T-helper 2 cell treated with Interferon-gamma antibody and Interleukin-4, amounts not matched to agents 100 ng/mL and 5 ng/mL, for 36 hours (primary cell): ENCODE data around the gene NPAS3. TPM values are rescaled to one million over a fixed set of nuclear protein-coding genes. Genes with fewer than 3 reads are reported as not detected.

Experiments
- intact Hi-C: fragments of 100-400 bp; cut with micrococcal nuclease; formaldehyde crosslinking; loops from one replicate; pipeline ENCODE4 v1.15.1; 2023
- total RNA-seq: library from RNA; stranded (reverse); gene quantifications from 2 replicates; pipeline ENCODE4 v1.2.3, GENCODE V29; 2022

The NPAS3 gene
- total RNA-seq, 1 donor from 2014 or later = not detected

GRCh38 chr14:33430414-33431035 lies 491.8 kb downstream of the NPAS3 start:
- intact Hi-C loops = loop anchor here (5.0 kb wide), 1 partner anchor 718 kb away; no protein-coding TSS in a partner anchor

GRCh38 chr14:33432407-33433023 lies 493.8 kb downstream of the NPAS3 start:
- intact Hi-C loops = loop anchor here (2.0 to 5.0 kb wide), 2 partner anchors 720 to 856 kb away; no protein-coding TSS in a partner anchor

- intact Hi-C loops = loop anchor here (2.0 to 5.0 kb wide), 2 partner anchors 721 to 857 kb away; no protein-coding TSS in a partner anchor
Observed at GRCh38 chr14:33433396-33433795, 494.7 kb downstream of the NPAS3 start.

GRCh38 chr14:33435911-33436689 lies 497.4 kb downstream of the NPAS3 start:
- intact Hi-C loops = no loop called here

- intact Hi-C loops = no loop called here
Observed at GRCh38 chr14:33441633-33442032, 503.0 kb downstream of the NPAS3 start.

GRCh38 chr14:33444136-33444535 lies 505.5 kb downstream of the NPAS3 start:
- intact Hi-C loops = no loop called here

- intact Hi-C loops = no loop called here
Observed at GRCh38 chr14:33449268-33449667, 510.6 kb downstream of the NPAS3 start.

- intact Hi-C loops = no loop called here
Observed at GRCh38 chr14:33449703-33450395, 511.2 kb downstream of the NPAS3 start.

- intact Hi-C loops = no loop called here
Observed at GRCh38 chr14:33450416-33450815, 511.7 kb downstream of the NPAS3 start.

GRCh38 chr14:33451211-33451610 lies 512.5 kb downstream of the NPAS3 start:
- intact Hi-C loops = no loop called here

GRCh38 chr14:33452995-33453394 lies 514.3 kb downstream of the NPAS3 start:
- intact Hi-C loops = no loop called here

- intact Hi-C loops = no loop called here
Observed at GRCh38 chr14:33454022-33454595, 515.4 kb downstream of the NPAS3 start.

- intact Hi-C loops = no loop called here
Observed at GRCh38 chr14:33454707-33455106, 516.0 kb downstream of the NPAS3 start.

GRCh38 chr14:33455654-33456345 lies 517.1 kb downstream of the NPAS3 start:
- intact Hi-C loops = no loop called here

GRCh38 chr14:33457021-33457420 lies 518.3 kb downstream of the NPAS3 start:
- intact Hi-C loops = no loop called here

- intact Hi-C loops = no loop called here
Observed at GRCh38 chr14:33457617-33458016, 518.9 kb downstream of the NPAS3 start.

- intact Hi-C loops = no loop called here
Observed at GRCh38 chr14:33460164-33460563, 521.5 kb downstream of the NPAS3 start.

GRCh38 chr14:33461036-33461435 lies 522.4 kb downstream of the NPAS3 start:
- intact Hi-C loops = no loop called here

- intact Hi-C loops = no loop called here
Observed at GRCh38 chr14:33463731-33464130, 525.1 kb downstream of the NPAS3 start.

GRCh38 chr14:33464254-33464962 lies 525.7 kb downstream of the NPAS3 start:
- intact Hi-C loops = no loop called here
